K562 (cell line): Measurements from ENCODE around the gene LAPTM4A. TPM values are rescaled to one million over a fixed set of nuclear protein-coding genes. Genes with fewer than 3 reads are reported as not detected.
A peak's percentile ranks its signal among the peaks of the same experiment; 100 is the strongest.

Source experiments
- DACH1 ChIP-seq: fragments of 450-650 bp; IDR thresholded peaks from 2 replicates; pipeline ENCODE4 v1.6.1; 2018; ENCODE audit not compliant: partially characterized antibody
- EHMT2 ChIP-seq: fragments of 450-650 bp; IDR thresholded peaks from 2 replicates; pipeline ENCODE4 v1.6.1; 2018; ENCODE audit warnings: antibody characterized with exemption
- EP400 ChIP-seq: fragments of 450-650 bp; IDR thresholded peaks from 2 replicates; pipeline ENCODE4 v1.6.1; 2017; ENCODE audit warnings: antibody characterized with exemption, mild to moderate bottlenecking, moderate library complexity
- GABPA ChIP-seq: fragments of 200-800 bp; sonication (Bioruptor generic); conservative IDR thresholded peaks from 2 replicates; pipeline ENCODE4 v1.6.1; 2016; ENCODE audit warnings: low read depth, missing genetic modification characterization, missing compliant biosample characterization
- HLTF ChIP-seq: fragments of 450-650 bp; IDR thresholded peaks from 2 replicates; pipeline ENCODE4 v1.6.1; 2016
- KDM1A ChIP-seq, 2 experiments: fragments of 450-650 bp; IDR thresholded peaks; 2 replicates each; pipeline ENCODE4 v1.6.1; 2016; ENCODE audit warnings: mild to moderate bottlenecking in 2 of 2
- MTA3 ChIP-seq: fragments of 450-650 bp; formaldehyde crosslinking; IDR thresholded peaks from 2 replicates; pipeline ENCODE4 v1.6.1; 2017; ENCODE audit warnings: mild to moderate bottlenecking, borderline replicate concordance
- NCOA1 ChIP-seq: fragments of 450-650 bp; IDR thresholded peaks from 2 replicates; pipeline ENCODE4 v1.6.1; 2016; ENCODE audit warnings: low read depth
- NCOA2 ChIP-seq, 2 experiments: fragments of 450-650 bp; IDR thresholded peaks; 2 replicates each; pipeline ENCODE4 v1.6.1; 2018; ENCODE audit warnings: mild to moderate bottlenecking in 2 of 2, moderate library complexity in 1 of 2; ENCODE audit not compliant: partially characterized antibody in 2 of 2
- NCOR1 ChIP-seq: fragments of 450-650 bp; IDR thresholded peaks from 2 replicates; pipeline ENCODE4 v1.6.1; 2016; ENCODE audit warnings: mild to moderate bottlenecking, moderate library complexity
- NELFE ChIP-seq: IDR thresholded peaks from 2 replicates; pipeline ENCODE4 v1.6.1; 2011; ENCODE audit warnings: mild to moderate bottlenecking; ENCODE audit not compliant: insufficient read depth, insufficient read length
- POLR2AphosphoS2 ChIP-seq: IDR thresholded peaks from 2 replicates; pipeline ENCODE4 v1.6.1; 2012; ENCODE audit warnings: low read length, improper control_type of control experiment
- RAD21 ChIP-seq, 2 experiments: fragments of 250-450 bp in 1 of 2; fragments of 450-650 bp in 1 of 2; sonication (Bioruptor Pico) in 1 of 2; formaldehyde crosslinking in 1 of 2; IDR thresholded peaks in 1 of 2; conservative IDR thresholded peaks in 1 of 2; 2 replicates each; pipeline versions ENCODE4 v1.4.0 to v1.8.0; 2020 to 2022; ENCODE audit warnings: mild to moderate bottlenecking in 2 of 2, moderate library complexity in 1 of 2
- RBM14 ChIP-seq: fragments of 200-400 bp; formaldehyde crosslinking; IDR thresholded peaks from 2 replicates; pipeline ENCODE4 v1.6.1; 2018; ENCODE audit warnings: low read depth, mild to moderate bottlenecking, low read length, moderate library complexity, borderline replicate concordance; ENCODE audit not compliant: insufficient read depth
- SIN3A ChIP-seq, 2 experiments: fragments of 150-350 bp in 1 of 2; IDR thresholded peaks; 2 replicates each; pipeline ENCODE4 v1.6.1; 2011 to 2016; ENCODE audit warnings: borderline replicate concordance in 2 of 2, low read depth in 2 of 2, low read length in 2 of 2, mild to moderate bottlenecking in 2 of 2, moderate library complexity in 2 of 2; ENCODE audit not compliant: control insufficient read depth in 1 of 2
- SLC30A9 ChIP-seq: fragments of 250-450 bp; sonication (Bioruptor Pico); IDR thresholded peaks from 2 replicates; pipeline ENCODE4 v1.8.0; 2022; ENCODE audit warnings: mild to moderate bottlenecking, moderate library complexity
- SP2 ChIP-seq: IDR thresholded peaks from 2 replicates; pipeline ENCODE4 v1.6.1; 2011; ENCODE audit warnings: mild to moderate bottlenecking, low read depth, low read length, moderate library complexity; ENCODE audit not compliant: poor library complexity, severe bottlenecking; ENCODE audit errors: extremely low read depth
- TAL1 ChIP-seq: fragments of 450-650 bp; IDR thresholded peaks from 2 replicates; pipeline ENCODE4 v1.6.1; 2016; ENCODE audit warnings: mild to moderate bottlenecking
- ZNF12 ChIP-seq: sonication (generic); formaldehyde crosslinking; IDR thresholded peaks from 2 replicates; pipeline ENCODE4 v1.4.0; 2020; ENCODE audit warnings: mild to moderate bottlenecking, missing genetic modification reagents
- ZNF551 ChIP-seq: fragments of 250-450 bp; sonication (Bioruptor Pico); IDR thresholded peaks from 2 replicates; pipeline ENCODE4 v1.5.0; 2021; ENCODE audit warnings: mild to moderate bottlenecking, moderate library complexity
- polyA plus RNA-seq, 8 experiments: library from polyadenylated mRNA; depleted of rRNA in 4 of 8; stranded (reverse) in 5 of 8; unstranded in 3 of 8; fragments of >200 nt; fragmentation: Nextera tagmentation in 2 of 8; fragmentation: Illumina TruSeq in 1 of 8; extraction: Ambion mirVana in 2 of 8; extraction: Trizol in 1 of 8; gene quantifications; 2 replicates each; pipeline versions ENCODE4 v1.2.1 to v1.2.3, GENCODE V29; 2011 to 2014; ENCODE audit warnings: inconsistent platforms in 1 of 8, missing spikeins in 1 of 8
- total RNA-seq, 7 experiments: library from RNA; depleted of rRNA in 6 of 7; stranded (reverse); fragments of >200 nt in 6 of 7; fragmentation: Illumina TruSeq in 2 of 7; extraction: Trizol in 2 of 7; gene quantifications; 2 replicates each; pipeline versions ENCODE4 v1.2.1 to v1.2.3, GENCODE V29; 2011 to 2021; ENCODE audit warnings: low replicate concordance in 1 of 7
- TF ChIP-seq, protein P1 (sequence below): fragments of 450-650 bp; formaldehyde crosslinking; IDR thresholded peaks from 2 replicates; pipeline ENCODE4 v1.4.0; 2020; ENCODE audit warnings: mild to moderate bottlenecking, moderate library complexity
- TF ChIP-seq, protein P2 (sequence below), 2 experiments: IDR thresholded peaks; 2 replicates each; pipeline ENCODE4 v1.6.1; 2011; ENCODE audit warnings: borderline replicate concordance in 1 of 2, control low read depth in 1 of 2, low read depth in 1 of 2, low read length in 1 of 2, mild to moderate bottlenecking in 1 of 2, mixed read lengths in 1 of 2, moderate library complexity in 1 of 2; ENCODE audit not compliant: insufficient read depth in 1 of 2, insufficient read length in 1 of 2, poor library complexity in 1 of 2, severe bottlenecking in 1 of 2; ENCODE audit errors: extremely low read depth in 1 of 2
- TF ChIP-seq, protein P3 (sequence below): fragments of 450-650 bp; IDR thresholded peaks from one replicate; pipeline ENCODE4 v1.6.1; 2018; ENCODE audit warnings: mild to moderate bottlenecking, moderate library complexity; ENCODE audit not compliant: partially characterized antibody
- TF ChIP-seq, protein P4 (sequence below): fragments of 450-650 bp; formaldehyde crosslinking; IDR thresholded peaks from 2 replicates; pipeline ENCODE4 v1.4.0; 2020; ENCODE audit warnings: mild to moderate bottlenecking

The LAPTM4A gene
- total and polyA plus RNA-seq, 9 of the 15 experiments (the other 6 are each of a cell fraction or from before 2014, with no cell fraction given) = 13.4 to 157 (median 50.1) TPM

DNA sequence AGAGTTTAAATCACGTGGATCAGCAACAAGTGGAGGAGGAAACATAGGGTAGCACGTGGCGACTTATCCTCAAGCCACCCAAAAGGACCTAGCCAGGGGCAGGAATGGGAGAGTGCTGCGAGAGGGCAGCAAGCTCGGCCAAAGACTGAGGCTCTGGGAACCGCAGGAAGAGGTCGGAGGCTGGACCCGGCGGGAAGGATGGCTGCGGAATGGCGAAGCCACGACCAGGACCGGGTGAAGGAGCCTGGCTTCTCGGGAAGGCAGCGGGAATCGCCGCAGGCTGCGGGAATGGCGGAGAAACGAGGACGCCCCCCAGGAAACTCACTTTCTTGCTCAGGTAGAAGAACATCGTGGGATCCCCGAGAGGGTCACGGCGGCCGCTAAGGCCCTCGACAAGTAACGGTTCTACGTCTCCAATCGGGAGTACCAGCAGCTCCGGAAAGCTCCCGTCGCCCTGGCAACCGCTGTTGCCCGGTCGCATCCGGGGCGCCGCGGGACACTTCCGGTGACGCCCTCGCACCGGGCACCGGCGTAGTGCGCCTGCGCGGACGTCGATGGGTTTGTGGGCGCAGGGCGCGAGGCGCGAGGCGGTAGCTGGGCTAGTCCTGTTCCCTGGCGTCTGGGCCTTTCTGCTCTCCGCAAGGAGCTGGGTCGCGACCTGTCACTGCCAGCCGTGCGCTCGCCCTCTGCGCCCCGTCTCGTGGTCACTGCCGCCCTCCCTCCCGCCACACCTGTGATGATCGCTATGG lies 61.6 kb downstream of the LAPTM4A start, which contains the start of gene WDR35 (continued):
- TF ChIP-seq RAD21 (CRISPR knock-in tag; conservative IDR thresholded peaks at IDR 0.05 in 1 of 2, IDR thresholded peaks at IDR 0.05 in 1 of 2) (no peak), POLR2AphosphoS2 (no peak), DACH1 (no peak), SLC30A9 (CRISPR knock-in tag) (no peak), ZNF551 (no peak), EHMT2 (no peak), ZNF12 (CRISPR knock-in tag) (no peak), GABPA (tag) (peak; percentile 92), TAL1 (no peak), KDM1A (IDR thresholded peaks at IDR 0.05) (no peak), RBM14 (no peak), HLTF (no peak), NCOA1 (no peak), NCOA2 (IDR thresholded peaks at IDR 0.05; ENCODE audit: partially characterized antibody in 2 of 2) (no peak), EP400 (peak; percentile 58; the same call in 1 of the 2 replicates), MTA3 (no peak), NELFE (no peak), NCOR1 (no peak), SP2 (no peak), SIN3A (IDR thresholded peaks at IDR 0.05; ENCODE audit: borderline replicate concordance in 2 of 2, control insufficient read depth in 1 of 2, low read depth in 2 of 2, low read length in 2 of 2) (peak; percentile 25 to 51; a peak in 2 of 4 replicates)
- TF ChIP-seq, protein P1, sequence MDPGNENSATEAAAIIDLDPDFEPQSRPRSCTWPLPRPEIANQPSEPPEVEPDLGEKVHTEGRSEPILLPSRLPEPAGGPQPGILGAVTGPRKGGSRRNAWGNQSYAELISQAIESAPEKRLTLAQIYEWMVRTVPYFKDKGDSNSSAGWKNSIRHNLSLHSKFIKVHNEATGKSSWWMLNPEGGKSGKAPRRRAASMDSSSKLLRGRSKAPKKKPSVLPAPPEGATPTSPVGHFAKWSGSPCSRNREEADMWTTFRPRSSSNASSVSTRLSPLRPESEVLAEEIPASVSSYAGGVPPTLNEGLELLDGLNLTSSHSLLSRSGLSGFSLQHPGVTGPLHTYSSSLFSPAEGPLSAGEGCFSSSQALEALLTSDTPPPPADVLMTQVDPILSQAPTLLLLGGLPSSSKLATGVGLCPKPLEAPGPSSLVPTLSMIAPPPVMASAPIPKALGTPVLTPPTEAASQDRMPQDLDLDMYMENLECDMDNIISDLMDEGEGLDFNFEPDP (CRISPR knock-in tag) = no peak
- TF ChIP-seq, protein P2, sequence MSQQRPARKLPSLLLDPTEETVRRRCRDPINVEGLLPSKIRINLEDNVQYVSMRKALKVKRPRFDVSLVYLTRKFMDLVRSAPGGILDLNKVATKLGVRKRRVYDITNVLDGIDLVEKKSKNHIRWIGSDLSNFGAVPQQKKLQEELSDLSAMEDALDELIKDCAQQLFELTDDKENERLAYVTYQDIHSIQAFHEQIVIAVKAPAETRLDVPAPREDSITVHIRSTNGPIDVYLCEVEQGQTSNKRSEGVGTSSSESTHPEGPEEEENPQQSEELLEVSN (IDR thresholded peaks at IDR 0.05; ENCODE audit: borderline replicate concordance in 1 of 2, extremely low read depth in 1 of 2, insufficient read depth in 1 of 2, insufficient read length in 1 of 2, low read depth in 1 of 2, low read length in 1 of 2, poor library complexity in 1 of 2, severe bottlenecking in 1 of 2) = peak; percentile 92 to 94
- TF ChIP-seq, protein P3, sequence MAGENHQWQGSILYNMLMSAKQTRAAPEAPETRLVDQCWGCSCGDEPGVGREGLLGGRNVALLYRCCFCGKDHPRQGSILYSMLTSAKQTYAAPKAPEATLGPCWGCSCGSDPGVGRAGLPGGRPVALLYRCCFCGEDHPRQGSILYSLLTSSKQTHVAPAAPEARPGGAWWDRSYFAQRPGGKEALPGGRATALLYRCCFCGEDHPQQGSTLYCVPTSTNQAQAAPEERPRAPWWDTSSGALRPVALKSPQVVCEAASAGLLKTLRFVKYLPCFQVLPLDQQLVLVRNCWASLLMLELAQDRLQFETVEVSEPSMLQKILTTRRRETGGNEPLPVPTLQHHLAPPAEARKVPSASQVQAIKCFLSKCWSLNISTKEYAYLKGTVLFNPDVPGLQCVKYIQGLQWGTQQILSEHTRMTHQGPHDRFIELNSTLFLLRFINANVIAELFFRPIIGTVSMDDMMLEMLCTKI = no peak
- TF ChIP-seq, protein P4, sequence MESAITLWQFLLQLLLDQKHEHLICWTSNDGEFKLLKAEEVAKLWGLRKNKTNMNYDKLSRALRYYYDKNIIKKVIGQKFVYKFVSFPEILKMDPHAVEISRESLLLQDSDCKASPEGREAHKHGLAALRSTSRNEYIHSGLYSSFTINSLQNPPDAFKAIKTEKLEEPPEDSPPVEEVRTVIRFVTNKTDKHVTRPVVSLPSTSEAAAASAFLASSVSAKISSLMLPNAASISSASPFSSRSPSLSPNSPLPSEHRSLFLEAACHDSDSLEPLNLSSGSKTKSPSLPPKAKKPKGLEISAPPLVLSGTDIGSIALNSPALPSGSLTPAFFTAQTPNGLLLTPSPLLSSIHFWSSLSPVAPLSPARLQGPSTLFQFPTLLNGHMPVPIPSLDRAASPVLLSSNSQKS = no peak
